Adrenal gland (tissue), 5 donors: ENCODE data around the gene TTI1.

Experiments
- CTCF ChIP-seq, 6 experiments: fragments of 450-650 bp in 4 of 6; fragments of 200-600 bp in 2 of 6; sonication (generic) in 1 of 6; IDR thresholded peaks; 1 replicate in 5 of 6; 2 replicates in 1 of 6; pipeline versions ENCODE4 v1.5.1 to v1.8.0; 2016 to 2021; ENCODE audit warnings: antibody characterized with exemption in 6 of 6, mild to moderate bottlenecking in 2 of 6, moderate library complexity in 1 of 6
- POLR2A ChIP-seq, 2 donors: fragments of 450-650 bp; IDR thresholded peaks; one replicate each; pipeline ENCODE4 v1.6.1; 2017; ENCODE audit warnings: antibody characterized with exemption in 2 of 2, mild to moderate bottlenecking in 2 of 2, moderate library complexity in 1 of 2
- donor health status: DM: no; HTN: no; CAD: no.

GRCh38 chr20:37945091-37945547 is 88.1 kb downstream of the TTI1 start:
- no peak for TF ChIP-seq CTCF (IDR thresholded peaks at IDR 0.05)
- TF ChIP-seq POLR2A (IDR thresholded peaks at IDR 0.05), result no peak
